ELR (cell line): Measurements from ENCODE around the gene FRY.

Experiments
- DNase-seq: peaks from one replicate; pipeline ENCODE4 v3.0.0-alpha.2; 2015; ENCODE audit warnings: low read depth

FRY gene

DNA sequence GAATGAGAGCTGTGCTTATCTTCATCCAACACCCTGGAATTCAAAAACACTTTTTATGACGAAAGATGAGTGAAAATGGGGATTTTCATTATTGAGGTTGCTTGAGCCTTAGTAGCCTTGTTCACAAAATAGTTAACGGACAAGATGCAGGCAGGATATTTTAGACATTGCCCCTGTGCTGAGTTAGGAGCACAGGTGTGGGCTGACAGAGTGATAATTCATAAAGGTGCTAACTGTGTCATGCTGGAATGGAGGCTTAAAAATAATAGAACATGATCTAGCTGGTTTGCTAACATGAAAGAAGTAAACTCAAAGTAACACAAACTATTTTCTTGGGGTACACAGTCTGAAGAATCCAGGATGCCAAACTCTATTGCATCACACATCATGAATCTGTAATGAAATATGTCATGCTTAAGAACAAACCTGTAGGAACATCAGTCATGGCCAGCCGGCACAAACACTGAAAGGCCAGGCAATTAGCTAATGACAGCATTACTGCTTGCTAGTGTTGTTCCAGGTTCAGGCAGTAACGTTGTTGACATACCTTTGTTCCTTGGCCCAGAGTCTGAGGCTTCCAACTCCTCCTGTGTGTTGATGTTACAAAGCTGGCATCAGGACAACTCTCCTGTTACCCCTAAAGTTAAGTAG is 55.3 kb downstream of the FRY start:
- no peak for DNase-seq

GRCh38 chr13:32087955-32088747 is 56.6 kb downstream of the FRY start:
- no peak for DNase-seq

GRCh38 chr13:32092496-32092895 is 60.9 kb downstream of the FRY start:
- DNase-seq, result no peak

DNA sequence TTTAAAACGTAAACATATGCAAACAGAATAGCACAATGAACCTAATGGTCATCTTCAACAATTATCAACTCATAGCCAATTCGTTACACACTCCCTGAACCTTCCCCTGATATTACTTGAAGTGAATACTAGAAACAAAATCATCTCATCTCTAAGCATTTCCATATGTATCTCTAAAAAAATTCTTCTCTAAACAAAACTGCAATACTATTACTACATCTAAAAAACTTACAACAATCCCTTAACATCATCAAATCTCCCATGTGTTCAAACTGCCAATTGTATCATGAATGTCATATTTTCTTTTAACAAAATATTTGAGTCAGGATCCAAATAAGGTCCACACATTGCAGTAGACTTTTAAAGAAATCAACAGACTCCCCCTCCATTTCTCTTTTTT is 61.4 kb downstream of the FRY start:
- DNase-seq, result no peak

- DNase-seq, result peak; percentile 13
Measured at GRCh38 chr13:32098272-32098671, 66.7 kb downstream of the FRY start.

GRCh38 chr13:32105653-32106313 is 74.2 kb downstream of the FRY start:
- DNase-seq, result no peak

GRCh38 chr13:32107474-32107873 is 75.9 kb downstream of the FRY start:
- DNase-seq, result no peak

- no peak for DNase-seq
Measured at GRCh38 chr13:32107973-32108372, 76.4 kb downstream of the FRY start.

DNA sequence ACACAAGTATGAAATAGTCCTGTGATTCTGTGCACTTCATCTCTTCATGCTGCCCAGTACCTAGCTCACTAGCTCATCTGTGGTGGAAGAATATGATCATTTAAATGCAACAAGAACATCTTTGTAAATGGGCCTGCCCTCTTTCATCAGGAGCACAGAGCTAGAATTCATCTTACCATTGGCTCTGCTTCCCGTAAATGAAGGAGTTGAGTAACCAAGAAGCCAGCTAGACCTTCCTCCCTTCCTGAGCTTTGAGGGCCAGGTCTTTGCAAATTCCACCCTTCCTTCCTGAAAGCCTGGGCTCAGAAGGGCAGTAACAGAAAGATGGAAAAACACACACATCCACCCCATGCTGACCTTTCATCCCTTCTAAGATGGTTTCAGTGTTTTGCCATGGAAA is 82.0 kb downstream of the FRY start:
- DNase-seq, result no peak

DNA sequence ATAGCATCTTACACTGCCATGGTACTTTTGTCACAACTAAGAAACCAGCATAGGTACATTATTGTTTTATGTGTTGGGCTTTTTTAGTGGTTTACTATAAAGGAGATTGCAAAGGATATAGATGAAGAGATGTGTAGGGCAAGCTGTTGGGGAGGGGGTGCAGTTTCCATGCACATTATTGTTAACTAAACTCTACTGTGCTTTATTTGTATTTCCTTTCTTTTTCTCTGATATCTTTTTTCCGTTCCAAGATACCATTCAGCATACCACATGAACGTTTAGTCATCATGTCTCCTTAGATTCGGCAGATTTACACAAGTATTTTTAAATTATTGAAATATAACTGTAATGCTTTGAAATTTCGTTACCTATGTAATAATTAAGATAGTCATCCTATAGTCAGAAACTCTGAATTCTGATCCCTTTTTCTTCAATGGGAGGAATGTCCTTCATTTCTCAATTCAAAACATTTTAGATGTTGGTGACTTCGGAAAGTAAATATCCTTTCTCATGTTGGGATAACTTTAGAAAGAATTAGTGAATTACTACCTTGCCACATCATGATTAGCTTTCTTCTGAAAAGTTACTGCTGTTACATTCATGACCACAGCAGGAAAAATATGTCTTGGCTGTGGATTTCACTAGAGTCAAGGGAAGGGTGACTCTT is 82.8 kb downstream of the FRY start:
- no peak for DNase-seq

DNA sequence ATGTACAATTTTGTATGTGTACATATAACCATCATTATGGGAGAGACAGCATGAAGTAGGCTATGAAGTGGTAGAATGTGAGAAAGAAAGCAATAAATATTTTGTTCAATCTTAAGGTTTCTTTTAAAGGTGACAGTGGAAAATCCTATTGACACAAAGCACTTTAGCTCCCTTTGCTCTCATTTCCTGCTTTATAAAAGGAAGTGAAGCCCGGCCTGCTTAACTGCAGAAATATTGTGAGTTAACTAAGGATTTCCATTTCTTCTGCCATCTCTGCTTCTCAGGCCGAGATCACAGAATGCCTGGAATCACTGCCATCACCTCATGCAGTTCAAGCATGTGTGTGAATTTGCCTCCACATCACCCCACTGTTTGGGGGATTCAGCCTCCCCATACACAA is 83.5 kb downstream of the FRY start:
- DNase-seq, result no peak

GRCh38 chr13:32116210-32116609 is 84.6 kb downstream of the FRY start:
- no peak for DNase-seq

DNA sequence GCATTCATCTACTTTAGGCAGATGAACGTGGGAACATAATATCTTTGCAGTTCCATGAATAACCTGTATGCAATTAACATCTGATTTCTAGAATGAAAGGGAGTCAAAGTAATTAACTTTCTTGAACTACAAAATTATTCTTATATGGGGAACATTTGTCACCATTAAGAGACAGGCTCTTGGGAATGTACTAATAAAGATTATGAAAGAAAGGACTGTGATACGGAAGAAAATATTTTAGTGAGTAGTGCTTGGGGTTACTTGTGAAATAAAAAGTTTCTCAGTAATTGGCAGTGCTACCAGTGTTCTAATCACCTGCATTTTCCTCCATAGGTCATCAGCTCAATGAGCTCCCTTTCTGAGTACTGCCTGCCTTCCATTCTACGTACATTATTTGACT is 85.4 kb downstream of the FRY start:
- no peak for DNase-seq

DNA sequence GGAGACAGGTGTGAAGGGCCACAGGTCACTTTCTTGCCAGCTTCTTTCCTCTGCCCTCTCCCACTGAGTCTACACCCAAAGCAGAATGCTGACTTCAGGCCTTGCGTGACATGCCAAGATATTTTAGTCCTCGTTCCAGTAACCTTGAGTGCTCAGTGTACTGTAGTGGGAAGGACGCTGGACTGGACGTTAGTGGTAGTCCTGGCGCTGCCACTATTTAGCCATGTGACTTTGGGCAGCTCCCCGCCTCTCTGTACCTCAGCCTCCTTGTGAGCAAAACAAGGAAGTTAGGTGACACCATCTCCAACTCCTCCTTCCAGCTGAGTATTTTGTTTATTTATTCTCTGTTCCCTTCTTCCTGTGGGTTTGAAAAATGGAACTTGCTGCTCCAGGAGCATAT is 86.1 kb downstream of the FRY start:
- no peak for DNase-seq

GRCh38 chr13:32121316-32121715 is 89.7 kb downstream of the FRY start:
- no peak for DNase-seq

- DNase-seq, result no peak
Measured at GRCh38 chr13:32124743-32125142, 93.2 kb downstream of the FRY start.

- peak; percentile 13 for DNase-seq
Measured at GRCh38 chr13:32125221-32125689, 93.7 kb downstream of the FRY start.

GRCh38 chr13:32125751-32126150 is 94.2 kb downstream of the FRY start:
- peak; percentile 15 for DNase-seq

- DNase-seq, result no peak
Measured at GRCh38 chr13:32126278-32126677, 94.7 kb downstream of the FRY start.

DNA sequence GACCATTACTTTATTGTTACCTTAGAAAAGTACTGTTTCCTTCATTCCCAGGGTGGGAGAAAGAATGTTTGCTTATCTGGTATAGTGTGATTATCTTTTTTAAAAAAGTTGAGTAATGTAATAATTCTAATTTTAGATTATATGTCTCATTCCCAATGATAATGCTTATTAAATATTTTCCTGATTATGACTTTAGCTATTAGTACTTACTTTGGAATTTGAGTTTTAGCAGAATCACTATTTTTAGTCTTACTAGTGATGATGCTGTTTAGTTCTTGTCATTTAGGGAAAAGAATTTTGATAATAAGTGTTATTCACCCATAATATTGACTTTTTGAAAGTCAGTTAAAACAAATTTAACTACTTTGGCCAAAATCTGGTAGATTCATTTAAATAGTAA is 95.2 kb downstream of the FRY start:
- no peak for DNase-seq

DNA sequence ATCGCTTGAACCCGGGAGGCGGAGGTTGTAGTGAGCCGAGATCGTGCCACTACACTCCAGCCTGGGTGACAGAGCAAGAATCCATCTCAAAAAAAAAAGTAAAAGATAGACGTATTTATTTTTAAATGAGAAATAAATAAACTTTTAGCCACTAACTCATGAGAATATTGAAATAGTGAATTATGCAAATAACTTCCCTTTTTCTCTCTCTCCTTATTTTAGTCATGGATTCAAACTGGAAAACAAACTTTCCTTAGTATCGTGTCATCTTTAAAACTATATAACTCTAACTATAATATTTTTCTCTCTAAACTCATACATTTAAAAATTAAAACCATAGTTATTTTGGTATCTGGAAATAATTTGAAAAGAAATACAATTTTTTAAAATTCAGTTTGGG is 96.1 kb downstream of the FRY start:
- DNase-seq, result no peak

DNA sequence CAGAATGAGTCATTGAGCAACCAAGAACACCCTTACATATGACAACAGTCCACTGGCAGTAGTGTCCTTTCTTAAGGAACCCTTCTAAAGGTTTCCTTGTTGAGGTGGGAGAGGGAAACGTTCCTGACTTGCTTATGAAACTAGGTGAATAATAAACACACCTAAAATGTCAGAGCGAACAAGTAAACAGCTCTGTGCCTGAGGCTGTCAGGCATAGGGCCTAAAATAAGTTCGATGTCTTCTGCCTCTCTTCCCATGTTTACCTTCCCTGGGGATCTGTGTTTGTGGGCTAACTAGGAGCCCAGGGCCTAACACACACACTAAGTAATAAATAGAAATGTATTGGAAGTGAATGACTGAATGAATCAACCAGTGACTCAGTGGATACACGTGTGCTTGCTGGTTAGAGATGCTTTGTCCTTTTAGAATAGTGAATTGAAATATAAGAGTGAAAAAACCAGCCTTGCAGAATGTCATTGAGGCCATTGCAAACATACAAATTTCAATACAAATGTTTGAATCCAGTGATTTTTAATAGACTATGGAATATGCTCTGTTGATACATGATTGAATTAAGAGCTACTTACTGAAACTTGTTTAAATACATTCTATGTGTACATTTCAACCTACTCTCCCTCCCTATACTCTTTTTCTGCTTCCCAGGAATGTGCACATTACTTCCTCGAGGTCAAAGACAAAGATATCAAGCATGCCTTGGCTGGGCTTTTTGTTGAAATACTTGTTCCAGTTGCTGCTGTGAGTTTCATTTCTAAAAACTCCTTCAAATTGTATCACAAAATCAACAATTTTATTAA is 102.9 kb downstream of the FRY start:
- DNase-seq, result peak; percentile 63
